Lower lobe of right lung (tissue), 2 donors: ENCODE results near the gene ALX3. TPM values are rescaled to one million over a fixed set of nuclear protein-coding genes. Genes with fewer than 3 reads are reported as not detected.

Experiments
- ATAC-seq, 2 donors: fragments of 200-7000 bp; cut with Tn5 transposase; one replicate each; pipeline ENCODE4 v1.9.1; 2020 to 2022; ENCODE audit warnings: mild to moderate bottlenecking in 2 of 2, moderate library complexity in 2 of 2
- DNase-seq: peaks from one replicate; pipeline ENCODE4 v3.0.0-alpha.2; 2020
- H3K27ac ChIP-seq: fragments of 200-600 bp; one replicate; pipeline ENCODE4 v1.8.0; 2022
- H3K27me3 ChIP-seq: fragments of 200-600 bp; one replicate; pipeline ENCODE4 v1.8.0; 2022; ENCODE audit warnings: low read depth
- H3K36me3 ChIP-seq: fragments of 200-600 bp; one replicate; pipeline ENCODE4 v1.8.0; 2022; ENCODE audit warnings: mild to moderate bottlenecking
- H3K4me1 ChIP-seq: fragments of 200-600 bp; one replicate; pipeline ENCODE4 v1.8.0; 2022
- H3K4me3 ChIP-seq: fragments of 200-600 bp; one replicate; pipeline ENCODE4 v1.8.0; 2022; ENCODE audit warnings: mild to moderate bottlenecking
- H3K9me3 ChIP-seq: fragments of 200-600 bp; one replicate; pipeline ENCODE4 v1.8.0; 2022
- intact Hi-C: fragments of 100-400 bp; cut with DNase I; formaldehyde crosslinking; loops from one replicate; pipeline ENCODE4 v1.11.0; 2022
- total RNA-seq: library from RNA; stranded (reverse); fragmentation: NEBNext Ultra II Directional; extraction: Animal tissue kit (Norgen Biotek cat#: 25700); gene quantifications from one replicate; pipeline ENCODE4 v1.2.1, GENCODE V29; 2021
- TF ChIP-seq, protein P1 (sequence below): fragments of 200-600 bp; IDR thresholded peaks from one replicate; pipeline ENCODE4 v1.8.0; 2022; ENCODE audit warnings: antibody characterized with exemption, mild to moderate bottlenecking
- donor health status: DM: no; HTN: yes; CAD: no; lungs with severe emphysema.

The ALX3 gene
- total RNA-seq, 1 donor from 2014 or later: not detected

DNA sequence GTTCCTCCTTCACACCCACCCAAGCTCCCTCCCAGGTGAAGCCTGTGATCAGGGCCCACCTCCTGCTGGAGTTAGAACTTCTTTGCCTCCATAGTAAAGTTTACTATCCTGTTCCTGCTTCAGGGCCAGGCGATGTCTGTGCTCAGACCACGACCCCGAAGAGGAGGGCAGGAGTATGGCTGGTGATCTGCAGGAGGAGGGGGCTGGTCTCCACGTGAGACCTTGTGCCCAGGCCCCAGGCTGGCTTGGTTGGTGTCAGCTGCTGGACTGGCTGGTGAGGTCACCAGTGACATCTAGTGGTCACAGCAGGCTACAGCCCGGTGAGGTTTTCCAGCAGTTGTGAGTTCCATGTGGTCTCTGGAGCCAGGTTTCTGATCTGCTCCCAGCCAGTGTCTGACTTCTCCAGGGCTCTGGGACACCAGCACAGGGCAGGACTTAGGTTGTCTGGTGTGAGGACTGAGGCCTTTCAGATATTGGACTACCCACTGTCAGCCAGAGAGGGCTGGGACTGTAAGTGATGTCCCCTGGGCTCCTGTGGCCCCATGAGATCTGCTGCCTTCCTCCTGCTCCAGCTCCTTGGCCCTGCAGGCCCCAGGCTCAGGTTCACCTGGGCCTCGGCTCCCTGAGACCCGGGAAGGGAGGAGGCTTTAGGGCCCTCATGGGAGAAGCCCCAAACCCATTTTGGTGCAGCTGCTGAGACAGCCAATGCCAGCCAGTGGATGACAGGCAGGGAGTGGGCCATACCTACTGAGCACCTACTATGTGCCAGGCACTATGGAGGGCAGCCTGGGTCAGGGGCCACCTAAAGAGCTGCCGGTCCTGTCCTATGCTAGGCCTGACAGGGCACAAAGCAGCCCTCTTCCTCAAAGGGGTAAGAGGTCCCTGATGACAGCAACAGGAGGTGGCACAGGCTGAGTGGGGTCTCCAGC, 35.8 kb upstream of the ALX3 start:
- no peaks in the 10 kb centered on the region for H3K36me3 ChIP-seq
- H3K27me3 ChIP-seq: no peaks in the 10 kb centered on the region
- DNase-seq: peak; percentile 69
- no peaks in the 10 kb centered on the region for H3K4me1 ChIP-seq
- intact Hi-C loops: no loop called here
- H3K9me3 ChIP-seq: no peaks in the 10 kb centered on the region
- TF ChIP-seq, protein P1, sequence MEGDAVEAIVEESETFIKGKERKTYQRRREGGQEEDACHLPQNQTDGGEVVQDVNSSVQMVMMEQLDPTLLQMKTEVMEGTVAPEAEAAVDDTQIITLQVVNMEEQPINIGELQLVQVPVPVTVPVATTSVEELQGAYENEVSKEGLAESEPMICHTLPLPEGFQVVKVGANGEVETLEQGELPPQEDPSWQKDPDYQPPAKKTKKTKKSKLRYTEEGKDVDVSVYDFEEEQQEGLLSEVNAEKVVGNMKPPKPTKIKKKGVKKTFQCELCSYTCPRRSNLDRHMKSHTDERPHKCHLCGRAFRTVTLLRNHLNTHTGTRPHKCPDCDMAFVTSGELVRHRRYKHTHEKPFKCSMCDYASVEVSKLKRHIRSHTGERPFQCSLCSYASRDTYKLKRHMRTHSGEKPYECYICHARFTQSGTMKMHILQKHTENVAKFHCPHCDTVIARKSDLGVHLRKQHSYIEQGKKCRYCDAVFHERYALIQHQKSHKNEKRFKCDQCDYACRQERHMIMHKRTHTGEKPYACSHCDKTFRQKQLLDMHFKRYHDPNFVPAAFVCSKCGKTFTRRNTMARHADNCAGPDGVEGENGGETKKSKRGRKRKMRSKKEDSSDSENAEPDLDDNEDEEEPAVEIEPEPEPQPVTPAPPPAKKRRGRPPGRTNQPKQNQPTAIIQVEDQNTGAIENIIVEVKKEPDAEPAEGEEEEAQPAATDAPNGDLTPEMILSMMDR: peak; percentile 94
- H3K4me3 ChIP-seq: no peak overlapping the region
- peak; percentile 84 to 85 for ATAC-seq
- H3K27ac ChIP-seq: no peak overlapping the region

DNA sequence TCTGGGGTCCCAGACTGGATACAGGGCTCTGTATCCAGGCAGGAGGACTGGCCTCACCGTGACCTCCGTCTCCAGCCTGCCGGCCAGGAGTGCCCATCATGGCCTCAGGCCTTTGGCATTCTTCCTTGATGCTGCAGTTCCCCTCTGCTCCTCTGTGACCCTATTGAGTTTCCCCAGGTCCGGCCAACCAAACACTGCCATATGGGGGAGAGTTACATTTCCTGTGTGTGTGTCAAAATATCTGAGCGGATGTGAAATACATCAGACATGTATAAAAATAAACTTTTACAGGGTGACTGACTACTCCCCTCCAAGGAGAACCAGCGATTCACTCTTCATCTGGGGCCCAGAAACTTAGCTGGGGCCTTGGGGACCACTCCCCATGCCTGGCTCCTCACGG, 31.6 kb upstream of the ALX3 start:
- Histone ChIP-seq H3K4me3 (no peak overlapping the region), H3K27ac (no peak overlapping the region), H3K4me1 (no peaks in the 10 kb centered on the region), H3K9me3 (no peaks in the 10 kb centered on the region), H3K27me3 (peaks cover 6% of the 10 kb centered on the region), H3K36me3 (no peaks in the 10 kb centered on the region)
- intact Hi-C loops: no loop called here
- DNase-seq: no peak
- no peak for ATAC-seq
- TF ChIP-seq, protein P1: no peak

DNA sequence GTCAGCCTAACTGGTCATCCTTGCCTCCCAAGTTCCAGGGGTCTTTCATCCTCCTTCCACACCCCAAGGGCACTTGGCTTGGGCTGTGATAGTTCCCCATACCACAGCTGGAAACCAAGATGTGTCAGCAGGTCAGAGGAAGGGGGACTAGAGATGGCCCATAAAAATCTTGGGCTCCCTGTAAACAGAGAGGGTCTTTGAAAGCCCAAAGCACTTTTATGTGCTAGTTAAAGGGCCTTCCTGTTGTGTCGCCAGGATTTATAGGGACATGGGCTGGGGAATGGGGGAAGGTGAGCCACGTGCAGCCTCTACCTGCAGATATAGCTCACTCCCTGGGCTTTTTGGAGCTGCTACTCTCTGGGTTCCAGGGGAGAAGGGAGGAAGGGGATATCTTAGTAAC, 29.9 kb upstream of the ALX3 start:
- Histone ChIP-seq H3K27ac (no peak overlapping the region), H3K27me3 (peaks cover 15% of the 10 kb centered on the region), H3K36me3 (no peaks in the 10 kb centered on the region), H3K4me3 (no peak overlapping the region), H3K9me3 (no peaks in the 10 kb centered on the region), H3K4me1 (no peaks in the 10 kb centered on the region)
- TF ChIP-seq, protein P1: no peak
- ATAC-seq: no peak
- DNase-seq: no peak
- intact Hi-C loops: no loop called here

- intact Hi-C loops: no loop called here
- Histone ChIP-seq H3K4me1 (no peaks in the 10 kb centered on the region), H3K9me3 (no peaks in the 10 kb centered on the region), H3K27ac (no peak overlapping the region), H3K4me3 (no peak overlapping the region), H3K27me3 (peaks cover 26% of the 10 kb centered on the region), H3K36me3 (no peaks in the 10 kb centered on the region)
- DNase-seq: no peak
- no peak for ATAC-seq
- TF ChIP-seq, protein P1: no peak
These were observed 28.0 kb upstream of the ALX3 start for GRCh38 chr1:110098222-110099026.

DNA sequence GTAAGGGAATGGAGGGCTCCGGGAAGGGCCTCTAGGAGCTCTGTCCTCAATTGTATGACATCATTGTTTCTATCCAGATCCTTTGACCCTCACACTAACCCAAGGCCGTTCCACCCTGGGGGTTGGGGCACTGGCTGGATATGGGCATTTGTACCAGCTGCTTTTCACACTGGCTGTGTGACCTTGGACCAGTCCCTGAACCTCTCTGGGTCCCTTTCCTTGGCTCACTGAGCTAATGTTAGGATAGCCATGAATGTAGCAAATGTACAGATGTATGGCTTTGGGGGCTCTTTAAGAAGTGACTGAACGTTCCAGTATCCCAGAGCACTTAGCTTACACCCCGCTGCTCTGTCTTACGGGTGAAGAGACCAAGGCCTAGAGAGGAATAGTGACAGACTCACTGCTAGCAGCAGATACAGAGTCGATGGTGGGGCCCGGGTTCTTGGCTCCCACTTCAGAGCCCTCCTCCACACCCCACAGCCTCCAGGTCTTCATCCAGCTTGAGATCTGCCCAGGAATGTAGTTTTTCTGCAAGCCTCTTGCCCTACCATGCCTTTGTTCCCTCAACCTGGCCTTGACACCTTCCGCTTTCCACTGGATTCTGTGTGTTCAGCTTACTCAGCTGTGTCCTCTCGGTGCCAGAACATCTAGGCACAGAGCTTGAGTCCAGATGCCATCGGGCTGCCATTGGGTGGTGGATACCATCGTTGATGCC, 27.2 kb upstream of the ALX3 start:
- Histone ChIP-seq H3K27me3 (peaks cover 26% of the 10 kb centered on the region), H3K36me3 (no peaks in the 10 kb centered on the region), H3K4me3 (no peak overlapping the region), H3K4me1 (no peaks in the 10 kb centered on the region), H3K9me3 (no peaks in the 10 kb centered on the region), H3K27ac (no peak overlapping the region)
- TF ChIP-seq, protein P1: no peak
- no peak for DNase-seq
- ATAC-seq: no peak
- intact Hi-C loops: no loop called here
